ENCODE results near the gene NPPA.

DNA sequence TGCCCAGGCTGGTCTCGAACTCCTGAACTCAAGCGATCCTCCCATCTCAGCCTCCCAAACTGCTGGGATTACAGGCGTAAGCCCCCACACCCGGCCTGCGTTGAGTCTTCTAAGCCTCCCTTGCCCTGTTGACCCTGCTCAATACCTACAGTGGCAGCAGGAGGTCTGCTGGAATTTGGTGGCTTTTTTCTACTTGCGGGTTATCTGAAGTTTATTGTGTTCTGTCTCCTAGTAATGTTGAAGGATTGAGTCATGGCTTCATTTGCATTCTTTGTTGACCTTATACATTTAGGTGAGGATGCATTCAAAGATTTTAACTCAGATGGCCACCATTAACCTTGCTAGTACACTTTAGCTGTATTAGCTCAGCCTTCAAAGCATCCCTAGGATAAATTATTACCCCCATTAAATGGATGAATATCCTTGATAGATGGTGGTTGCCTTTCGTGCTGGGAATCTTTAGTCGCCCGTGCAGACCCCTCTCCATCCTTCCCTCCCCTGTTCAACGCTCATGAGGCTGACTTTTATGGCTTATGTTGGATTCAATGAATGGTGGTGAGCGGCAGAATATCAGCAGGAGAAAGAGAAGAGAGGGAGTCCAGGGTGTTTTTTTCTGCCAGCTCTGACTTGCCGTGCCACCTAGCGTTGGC is 20.9 kb upstream of the NPPA start:
- no peak for TF ChIP-seq SMC3 (IDR thresholded peaks at IDR 0.05; ENCODE audit: borderline replicate concordance, low read length)
- no peak for TF ChIP-seq JUNB (IDR thresholded peaks at IDR 0.05)
- TF ChIP-seq NRF1 (conservative IDR thresholded peaks at IDR 0.05; ENCODE audit: low read depth, low read length): no peak
- TF ChIP-seq POLR2A (IDR thresholded peaks at IDR 0.05; ENCODE audit: low read depth, low read length): no peak
- no peak for TF ChIP-seq CBX3 (IDR thresholded peaks at IDR 0.05; ENCODE audit: borderline replicate concordance, low read depth)
- TF ChIP-seq, protein P1, sequence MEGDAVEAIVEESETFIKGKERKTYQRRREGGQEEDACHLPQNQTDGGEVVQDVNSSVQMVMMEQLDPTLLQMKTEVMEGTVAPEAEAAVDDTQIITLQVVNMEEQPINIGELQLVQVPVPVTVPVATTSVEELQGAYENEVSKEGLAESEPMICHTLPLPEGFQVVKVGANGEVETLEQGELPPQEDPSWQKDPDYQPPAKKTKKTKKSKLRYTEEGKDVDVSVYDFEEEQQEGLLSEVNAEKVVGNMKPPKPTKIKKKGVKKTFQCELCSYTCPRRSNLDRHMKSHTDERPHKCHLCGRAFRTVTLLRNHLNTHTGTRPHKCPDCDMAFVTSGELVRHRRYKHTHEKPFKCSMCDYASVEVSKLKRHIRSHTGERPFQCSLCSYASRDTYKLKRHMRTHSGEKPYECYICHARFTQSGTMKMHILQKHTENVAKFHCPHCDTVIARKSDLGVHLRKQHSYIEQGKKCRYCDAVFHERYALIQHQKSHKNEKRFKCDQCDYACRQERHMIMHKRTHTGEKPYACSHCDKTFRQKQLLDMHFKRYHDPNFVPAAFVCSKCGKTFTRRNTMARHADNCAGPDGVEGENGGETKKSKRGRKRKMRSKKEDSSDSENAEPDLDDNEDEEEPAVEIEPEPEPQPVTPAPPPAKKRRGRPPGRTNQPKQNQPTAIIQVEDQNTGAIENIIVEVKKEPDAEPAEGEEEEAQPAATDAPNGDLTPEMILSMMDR (IDR thresholded peaks at IDR 0.05 in 2 of 3, conservative IDR thresholded peaks at IDR 0.05 in 1 of 3; ENCODE audit: control insufficient read depth in 2 of 3, extremely low read depth in 1 of 3, insufficient read depth in 1 of 3, low read depth in 3 of 3, low read length in 3 of 3): no peak
- TF ChIP-seq EZH2 (IDR thresholded peaks at IDR 0.05; ENCODE audit: borderline replicate concordance, control insufficient read depth, low read depth, low read length): no peak
- TF ChIP-seq, protein P2, sequence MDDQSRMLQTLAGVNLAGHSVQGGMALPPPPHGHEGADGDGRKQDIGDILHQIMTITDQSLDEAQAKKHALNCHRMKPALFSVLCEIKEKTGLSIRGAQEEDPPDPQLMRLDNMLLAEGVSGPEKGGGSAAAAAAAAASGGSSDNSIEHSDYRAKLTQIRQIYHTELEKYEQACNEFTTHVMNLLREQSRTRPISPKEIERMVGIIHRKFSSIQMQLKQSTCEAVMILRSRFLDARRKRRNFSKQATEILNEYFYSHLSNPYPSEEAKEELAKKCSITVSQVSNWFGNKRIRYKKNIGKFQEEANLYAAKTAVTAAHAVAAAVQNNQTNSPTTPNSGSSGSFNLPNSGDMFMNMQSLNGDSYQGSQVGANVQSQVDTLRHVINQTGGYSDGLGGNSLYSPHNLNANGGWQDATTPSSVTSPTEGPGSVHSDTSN (IDR thresholded peaks at IDR 0.05; ENCODE audit: insufficient replicate concordance, low read depth, low read length): no peak
- no peak for TF ChIP-seq FOXM1 (IDR thresholded peaks at IDR 0.05; ENCODE audit: low read depth, low read length)
- no peak for TF ChIP-seq ZNF24 (IDR thresholded peaks at IDR 0.05)

All from GM12878 (cell line).